ENCODE data around the gene R3HDM4.

Gene R3HDM4

GRCh38 chr19:876780-877314 lies 36.2 kb downstream of the R3HDM4 start:
- no peak for DNase-seq (ENCODE audit: low read depth in 2 of 2)

GRCh38 chr19:876089-876488 lies 36.9 kb downstream of the R3HDM4 start:
- no peak for DNase-seq (ENCODE audit: low read depth in 2 of 2)

- DNase-seq (ENCODE audit: low read depth in 2 of 2), result no peak
Observed at GRCh38 chr19:875265-875879, 37.6 kb downstream of the R3HDM4 start.

- no peak for DNase-seq (ENCODE audit: low read depth in 2 of 2)
Observed at GRCh38 chr19:873561-874041, 39.4 kb downstream of the R3HDM4 start.

- DNase-seq (ENCODE audit: low read depth in 2 of 2), result peak in 1 of 2 donors; percentile 45
Observed at GRCh38 chr19:873084-873483, 39.9 kb downstream of the R3HDM4 start.

- peak; percentile 45 to 60 for DNase-seq (ENCODE audit: low read depth in 2 of 2)
Observed at GRCh38 chr19:872266-872951, 40.6 kb downstream of the R3HDM4 start.

GRCh38 chr19:871446-872265 lies 41.4 kb downstream of the R3HDM4 start:
- DNase-seq (ENCODE audit: low read depth in 2 of 2), result no peak

GRCh38 chr19:870963-871401 lies 42.0 kb downstream of the R3HDM4 start:
- DNase-seq (ENCODE audit: low read depth in 2 of 2), result no peak

- no peak for DNase-seq (ENCODE audit: low read depth in 2 of 2)
Observed at GRCh38 chr19:870314-870713, 42.7 kb downstream of the R3HDM4 start.

- DNase-seq (ENCODE audit: low read depth in 2 of 2), result no peak
Observed at GRCh38 chr19:869245-870177, 43.5 kb downstream of the R3HDM4 start.

GRCh38 chr19:868458-869244 lies 44.4 kb downstream of the R3HDM4 start:
- DNase-seq (ENCODE audit: low read depth in 2 of 2), result no peak

- DNase-seq (ENCODE audit: low read depth in 2 of 2), result no peak
Observed at GRCh38 chr19:867855-868457, 45.1 kb downstream of the R3HDM4 start.

- DNase-seq (ENCODE audit: low read depth in 2 of 2), result no peak
Observed at GRCh38 chr19:867301-867793, 45.7 kb downstream of the R3HDM4 start.

GRCh38 chr19:866769-867300 lies 46.2 kb downstream of the R3HDM4 start:
- DNase-seq (ENCODE audit: low read depth in 2 of 2), result no peak

- no peak for DNase-seq (ENCODE audit: low read depth in 2 of 2)
Observed at GRCh38 chr19:863315-863620, 49.8 kb downstream of the R3HDM4 start.

- peak; percentile 63 to 65 for DNase-seq (ENCODE audit: low read depth in 2 of 2)
Observed at GRCh38 chr19:862581-863314, 50.3 kb downstream of the R3HDM4 start.

GRCh38 chr19:861756-862580 lies 51.1 kb downstream of the R3HDM4 start:
- DNase-seq (ENCODE audit: low read depth in 2 of 2), result peak; percentile 59 to 60

GRCh38 chr19:861141-861755 lies 51.8 kb downstream of the R3HDM4 start:
- no peak for DNase-seq (ENCODE audit: low read depth in 2 of 2)
